PC-3 (cell line): ENCODE results near the gene TAF4. TPM values are rescaled to one million over a fixed set of nuclear protein-coding genes. Genes with fewer than 3 reads are reported as not detected.

Experiments used
- ATAC-seq: fragments of 200-7000 bp; cut with Tn5 transposase; 2 replicates; pipeline ENCODE4 v1.9.1; 2020; ENCODE audit warnings: mild to moderate bottlenecking, moderate library complexity
- Bru-seq: library from RNA; stranded (reverse); fragments of 400-500 nt; gene quantifications from one replicate; lab custom pipeline; 2021; lab: Mats Ljungman, UMichigan
- BruChase-seq, 2 experiments: library from RNA; stranded (reverse); fragments of 400-500 nt; gene quantifications; one replicate each; lab custom pipeline; 2021; lab: Mats Ljungman, UMichigan
- BruUV-seq: library from RNA; stranded (reverse); fragments of 400-500 nt; replicated peaks from 2 replicates; lab custom pipeline; 2021; lab: Mats Ljungman, UMichigan
- CTCF ChIA-PET: fragments of 300-600 bp; sonication (Branson Sonifier 250); formaldehyde crosslinking; loops from one replicate; lab custom pipeline; 2022; ENCODE audit warnings: antibody characterized with exemption; lab: Charles Lee
- POLR2A ChIA-PET: fragments of 300-600 bp; sonication (Branson Sonifier 250); formaldehyde crosslinking; loops from one replicate; lab custom pipeline; 2022; ENCODE audit warnings: antibody characterized with exemption; ENCODE audit not compliant: unreplicated experiment; lab: Charles Lee
- DNase-seq: peaks from one replicate; pipeline ENCODE4 v3.0.0-alpha.2; 2015
- H2AFZ ChIP-seq: fragments of 300-600 bp; sonication (generic); 2 replicates; pipeline ENCODE4 v1.6.0; 2016; ENCODE audit warnings: antibody characterized with exemption, low read length
- H3F3A ChIP-seq: fragments of 300-600 bp; sonication (generic); one replicate; pipeline ENCODE4 v1.6.0; 2017; ENCODE audit warnings: antibody characterized with exemption, low read length, control low read depth, mild to moderate bottlenecking; ENCODE audit not compliant: unreplicated experiment
- H3K27ac ChIP-seq: fragments of 300-600 bp; sonication (generic); 2 replicates; pipeline ENCODE4 v1.5.1; 2016; ENCODE audit warnings: mild to moderate bottlenecking, low read length
- H3K27me3 ChIP-seq: fragments of 300-600 bp; sonication (generic); 2 replicates; pipeline ENCODE4 v1.6.1; 2016; ENCODE audit warnings: low read length, mixed read lengths
- H3K36me3 ChIP-seq: fragments of 300-600 bp; sonication (generic); 2 replicates; pipeline ENCODE4 v1.6.1; 2016; ENCODE audit warnings: low read depth, mixed run types, low read length, mixed read lengths
- H3K4me1 ChIP-seq: fragments of 300-600 bp; sonication (generic); 2 replicates; pipeline ENCODE4 v1.5.1; 2016; ENCODE audit warnings: low read length; ENCODE audit not compliant: insufficient read depth
- H3K4me2 ChIP-seq: fragments of 300-600 bp; sonication (generic); 2 replicates; pipeline ENCODE4 v1.6.0; 2016; ENCODE audit warnings: low read length
- H3K4me3 ChIP-seq: fragments of 300-600 bp; sonication (generic); 2 replicates; pipeline ENCODE4 v1.5.1; 2016; ENCODE audit warnings: mild to moderate bottlenecking, low read length, mixed read lengths
- H3K79me2 ChIP-seq: fragments of 300-600 bp; sonication (generic); 2 replicates; pipeline ENCODE4 v1.6.1; 2017; ENCODE audit warnings: low read length, mixed read lengths
- H3K9ac ChIP-seq: fragments of 300-600 bp; sonication (generic); 2 replicates; pipeline ENCODE4 v1.6.0; 2016; ENCODE audit warnings: mild to moderate bottlenecking, low read length
- H3K9me2 ChIP-seq: fragments of 300-600 bp; sonication (generic); replicated peaks from 2 replicates; pipeline ENCODE4 v1.6.1; 2016; ENCODE audit warnings: mixed run types, low read length, mixed read lengths
- H3K9me3 ChIP-seq: fragments of 300-600 bp; sonication (generic); 2 replicates; pipeline ENCODE4 v1.6.1; 2016; ENCODE audit warnings: low read length, mixed read lengths
- H4K20me1 ChIP-seq: fragments of 300-600 bp; sonication (generic); 2 replicates; pipeline ENCODE4 v1.6.1; 2016; ENCODE audit warnings: low read length, mixed read lengths
- EZH2 ChIP-seq: fragments of 300-600 bp; sonication (generic); IDR thresholded peaks from one replicate; pipeline ENCODE4 v1.6.1; 2017; ENCODE audit warnings: antibody characterized with exemption, mild to moderate bottlenecking, low read length; ENCODE audit not compliant: unreplicated experiment
- EZH2phosphoT487 ChIP-seq: fragments of 300-600 bp; sonication (generic); IDR thresholded peaks from 2 replicates; pipeline ENCODE4 v1.6.1; 2018; ENCODE audit warnings: mild to moderate bottlenecking, antibody characterized with exemption, low read length, borderline replicate concordance
- intact Hi-C: fragments of 100-400 bp; cut with micrococcal nuclease; formaldehyde crosslinking; loops from 2 replicates; pipeline ENCODE4 v1.9.0; 2023
- long read RNA-seq: library from polyadenylated mRNA; unstranded; transcript quantifications from one replicate; pipeline ENCODE4 v2.0.0, GENCODE V29; 2021; ENCODE audit not compliant: unreplicated experiment
- total RNA-seq: library from RNA; depleted of rRNA; stranded (reverse); fragments of >200 nt; gene quantifications from 2 replicates; pipeline ENCODE4 v1.2.3, GENCODE V29; 2014; rRNA removed
- TF ChIP-seq, protein P1 (sequence below): fragments of 300-600 bp; sonication (generic); conservative IDR thresholded peaks from 2 replicates; pipeline ENCODE4 v1.5.1; 2017; ENCODE audit warnings: antibody characterized with exemption, low read depth, mild to moderate bottlenecking, low read length

TAF4 gene, protein sequence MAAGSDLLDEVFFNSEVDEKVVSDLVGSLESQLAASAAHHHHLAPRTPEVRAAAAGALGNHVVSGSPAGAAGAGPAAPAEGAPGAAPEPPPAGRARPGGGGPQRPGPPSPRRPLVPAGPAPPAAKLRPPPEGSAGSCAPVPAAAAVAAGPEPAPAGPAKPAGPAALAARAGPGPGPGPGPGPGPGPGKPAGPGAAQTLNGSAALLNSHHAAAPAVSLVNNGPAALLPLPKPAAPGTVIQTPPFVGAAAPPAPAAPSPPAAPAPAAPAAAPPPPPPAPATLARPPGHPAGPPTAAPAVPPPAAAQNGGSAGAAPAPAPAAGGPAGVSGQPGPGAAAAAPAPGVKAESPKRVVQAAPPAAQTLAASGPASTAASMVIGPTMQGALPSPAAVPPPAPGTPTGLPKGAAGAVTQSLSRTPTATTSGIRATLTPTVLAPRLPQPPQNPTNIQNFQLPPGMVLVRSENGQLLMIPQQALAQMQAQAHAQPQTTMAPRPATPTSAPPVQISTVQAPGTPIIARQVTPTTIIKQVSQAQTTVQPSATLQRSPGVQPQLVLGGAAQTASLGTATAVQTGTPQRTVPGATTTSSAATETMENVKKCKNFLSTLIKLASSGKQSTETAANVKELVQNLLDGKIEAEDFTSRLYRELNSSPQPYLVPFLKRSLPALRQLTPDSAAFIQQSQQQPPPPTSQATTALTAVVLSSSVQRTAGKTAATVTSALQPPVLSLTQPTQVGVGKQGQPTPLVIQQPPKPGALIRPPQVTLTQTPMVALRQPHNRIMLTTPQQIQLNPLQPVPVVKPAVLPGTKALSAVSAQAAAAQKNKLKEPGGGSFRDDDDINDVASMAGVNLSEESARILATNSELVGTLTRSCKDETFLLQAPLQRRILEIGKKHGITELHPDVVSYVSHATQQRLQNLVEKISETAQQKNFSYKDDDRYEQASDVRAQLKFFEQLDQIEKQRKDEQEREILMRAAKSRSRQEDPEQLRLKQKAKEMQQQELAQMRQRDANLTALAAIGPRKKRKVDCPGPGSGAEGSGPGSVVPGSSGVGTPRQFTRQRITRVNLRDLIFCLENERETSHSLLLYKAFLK
- total RNA-seq (9.6 and 15.1 TPM in 2 replicates), Bru-seq, nascent RNA (percentile 71 among the genes with signal in this experiment), BruChase-seq, experiment 1, labeled RNA remaining after a 6-hour chase (percentile 72 among the genes with signal in this experiment), BruChase-seq, experiment 2, labeled RNA remaining after a 2-hour chase (percentile 76 among the genes with signal in this experiment)
- long read RNA-seq, full-length matches to known transcripts, result 2 of 23 reads
- long read RNA-seq, partial matches to known transcripts, result 14 of 23 reads
- long read RNA-seq, other reads (novel, unspliced or antisense), result 7 of 23 reads

DNA sequence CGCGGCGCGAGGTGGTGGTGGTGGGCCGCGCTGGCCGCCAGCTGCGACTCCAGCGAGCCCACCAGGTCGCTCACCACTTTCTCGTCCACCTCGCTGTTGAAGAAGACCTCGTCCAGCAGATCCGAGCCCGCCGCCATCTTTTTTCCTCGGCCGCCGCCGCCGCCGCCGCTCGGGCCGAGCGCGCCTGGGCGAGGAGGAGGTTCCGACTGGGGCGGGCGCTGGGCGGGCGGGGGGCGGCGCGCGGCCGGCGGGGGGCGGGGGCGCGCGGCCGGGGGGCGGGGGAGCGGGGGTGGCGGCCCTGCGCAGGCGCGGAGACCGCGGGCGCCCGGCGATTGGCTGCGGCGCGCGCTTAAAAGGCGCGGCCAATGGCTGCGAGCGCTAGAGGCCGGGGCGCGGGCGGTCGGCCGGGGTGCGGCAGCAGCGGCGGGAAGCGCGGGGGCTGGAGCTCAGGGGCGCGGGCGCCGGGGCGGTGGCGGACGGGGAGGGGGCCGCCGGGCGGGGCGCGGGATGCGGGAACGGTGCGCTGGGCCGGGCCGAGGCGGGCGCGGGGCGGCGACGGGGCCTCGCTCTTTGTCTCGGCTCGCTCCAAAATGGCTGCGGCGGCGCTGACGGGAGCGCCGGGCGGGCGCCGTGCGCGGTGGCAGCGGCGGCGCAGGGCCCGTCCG, at the start of gene TAF4:
Gene TAF4 (minus strand): TSS at position 208 of the 665 bp plus-strand sequence. CDS start 71 bp downstream, at position 137.
- ATAC-seq (peak; percentile 47), DNase-seq (peak; percentile 78)
- BruUV-seq, result no TSS peak
- H3K9ac ChIP-seq, result peak within 1 kb of the TSS; percentile 84
- no peaks in the 10 kb centered on the region for H3K36me3 ChIP-seq
- H4K20me1 ChIP-seq, result peaks cover 30% of the 10 kb centered on the region
- ChIA-PET CTCF (no interaction called here), POLR2A (no interaction called here)
- H3K4me1 ChIP-seq, result peaks cover 39% of the 10 kb centered on the region
- intact Hi-C loops, result loop anchor here (2.0 to 10.0 kb wide), 3 partner anchors 51 to 71 kb away; partner anchors contain the start of gene LSM14B
- H3K27me3 ChIP-seq, result no peaks in the 10 kb centered on the region
- H3K4me2 ChIP-seq, result peak within 1 kb of the TSS; percentile 82
- no peaks in the 10 kb centered on the region for H3F3A ChIP-seq
- no peak for TF ChIP-seq EZH2phosphoT487
- no peak for TF ChIP-seq EZH2
- TF ChIP-seq, protein P1, sequence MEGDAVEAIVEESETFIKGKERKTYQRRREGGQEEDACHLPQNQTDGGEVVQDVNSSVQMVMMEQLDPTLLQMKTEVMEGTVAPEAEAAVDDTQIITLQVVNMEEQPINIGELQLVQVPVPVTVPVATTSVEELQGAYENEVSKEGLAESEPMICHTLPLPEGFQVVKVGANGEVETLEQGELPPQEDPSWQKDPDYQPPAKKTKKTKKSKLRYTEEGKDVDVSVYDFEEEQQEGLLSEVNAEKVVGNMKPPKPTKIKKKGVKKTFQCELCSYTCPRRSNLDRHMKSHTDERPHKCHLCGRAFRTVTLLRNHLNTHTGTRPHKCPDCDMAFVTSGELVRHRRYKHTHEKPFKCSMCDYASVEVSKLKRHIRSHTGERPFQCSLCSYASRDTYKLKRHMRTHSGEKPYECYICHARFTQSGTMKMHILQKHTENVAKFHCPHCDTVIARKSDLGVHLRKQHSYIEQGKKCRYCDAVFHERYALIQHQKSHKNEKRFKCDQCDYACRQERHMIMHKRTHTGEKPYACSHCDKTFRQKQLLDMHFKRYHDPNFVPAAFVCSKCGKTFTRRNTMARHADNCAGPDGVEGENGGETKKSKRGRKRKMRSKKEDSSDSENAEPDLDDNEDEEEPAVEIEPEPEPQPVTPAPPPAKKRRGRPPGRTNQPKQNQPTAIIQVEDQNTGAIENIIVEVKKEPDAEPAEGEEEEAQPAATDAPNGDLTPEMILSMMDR, result no peak
- H2AFZ ChIP-seq, result peak within 1 kb of the TSS; percentile 54
- H3K79me2 ChIP-seq, result peaks cover 37% of the 10 kb centered on the region
- no peaks in the 10 kb centered on the region for H3K9me2 ChIP-seq
- H3K27ac ChIP-seq, result peak within 1 kb of the TSS; percentile 19; the same call in 1 of the 2 replicates
- no peaks in the 10 kb centered on the region for H3K9me3 ChIP-seq
- H3K4me3 ChIP-seq, result peak within 1 kb of the TSS; percentile 83

DNA sequence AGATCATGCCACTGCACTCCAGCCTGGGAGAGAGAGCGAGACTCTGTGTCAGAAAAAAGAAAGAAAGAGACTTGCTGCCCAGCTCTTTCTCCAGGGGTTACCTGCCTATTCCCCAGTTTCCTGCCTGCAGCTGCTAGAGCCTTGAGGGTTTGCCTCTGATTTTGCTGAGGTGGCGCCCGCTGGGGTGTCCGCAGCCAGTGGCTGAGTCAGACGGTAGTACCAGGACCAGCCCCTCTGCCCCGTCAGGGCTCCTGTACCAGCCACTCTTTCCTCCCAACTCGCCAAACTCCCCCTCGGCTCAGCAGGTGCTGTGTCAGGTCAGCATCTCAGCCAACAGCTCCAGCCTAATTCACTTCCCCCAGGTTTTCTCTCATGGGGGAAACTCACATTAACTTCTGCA, 49.2 kb upstream of the TAF4 start:
- H2AFZ ChIP-seq, result no peak overlapping the region
- intact Hi-C loops, result no loop called here
- DNase-seq, result no peak
- no peaks in the 10 kb centered on the region for H3K36me3 ChIP-seq
- H3K4me1 ChIP-seq, result no peaks in the 10 kb centered on the region
- no peaks in the 10 kb centered on the region for H3F3A ChIP-seq
- H3K27me3 ChIP-seq, result peaks cover 8% of the 10 kb centered on the region; the same call in 1 of the 2 replicates
- no peaks in the 10 kb centered on the region for H4K20me1 ChIP-seq
- H3K9me3 ChIP-seq, result no peaks in the 10 kb centered on the region
- no peaks in the 10 kb centered on the region for H3K9me2 ChIP-seq
- ChIA-PET CTCF (no interaction called here), POLR2A (no interaction called here)
- no peak overlapping the region for H3K4me2 ChIP-seq
- TF ChIP-seq, protein P1, result no peak
- TF ChIP-seq EZH2 (no peak), EZH2phosphoT487 (no peak)
- no peak for ATAC-seq
- H3K79me2 ChIP-seq, result no peaks in the 10 kb centered on the region
- BruUV-seq, result no TSS peak
- no peak overlapping the region for H3K9ac ChIP-seq
- H3K4me3 ChIP-seq, result no peak overlapping the region
- H3K27ac ChIP-seq, result no peak overlapping the region
